Osteoblast (primary cell): ENCODE results near the gene SH3BGRL. TPM values are rescaled to one million over a fixed set of nuclear protein-coding genes. Genes with fewer than 3 reads are reported as not detected.

ENCODE experiments used
- DNase-seq: peaks from one replicate; pipeline ENCODE4 v3.0.0; 2011; ENCODE audit warnings: low spot score, mixed read lengths; ENCODE audit not compliant: insufficient read length; ENCODE audit errors: missing footprints
- H2AFZ ChIP-seq: 2 replicates; pipeline ENCODE4 v1.6.0; 2011; ENCODE audit warnings: mild to moderate bottlenecking, low read length
- H3K27ac ChIP-seq: 2 replicates; pipeline ENCODE4 v1.5.1; 2011; ENCODE audit warnings: mild to moderate bottlenecking, low read depth, low read length, moderate library complexity
- H3K27me3 ChIP-seq: 2 replicates; pipeline ENCODE4 v1.6.0; 2012; ENCODE audit warnings: mild to moderate bottlenecking, control low read depth, inconsistent platforms, low read length, moderate library complexity; ENCODE audit not compliant: insufficient read depth
- H3K36me3 ChIP-seq: 2 replicates; pipeline ENCODE4 v1.5.1; 2011; ENCODE audit warnings: mild to moderate bottlenecking, low read length, control low read depth, moderate library complexity; ENCODE audit not compliant: insufficient read depth
- H3K4me1 ChIP-seq: 2 replicates; pipeline ENCODE4 v1.5.1; 2011; ENCODE audit warnings: mild to moderate bottlenecking, low read length, control low read depth, moderate library complexity; ENCODE audit not compliant: insufficient read depth
- H3K4me2 ChIP-seq: 2 replicates; pipeline ENCODE4 v1.6.0; 2011; ENCODE audit warnings: mild to moderate bottlenecking, low read length; ENCODE audit not compliant: insufficient read depth
- H3K4me3 ChIP-seq: fragments of 200-600 bp; sonication (generic); 3 replicates; pipeline ENCODE4 v1.5.1; 2012; ENCODE audit warnings: mild to moderate bottlenecking, low read length, inconsistent platforms; ENCODE audit not compliant: insufficient read depth
- H3K79me2 ChIP-seq: 2 replicates; pipeline ENCODE4 v1.6.0; 2012; ENCODE audit warnings: mild to moderate bottlenecking, low read length, control low read depth, inconsistent platforms; ENCODE audit not compliant: insufficient read depth
- H3K9me3 ChIP-seq: 2 replicates; pipeline ENCODE4 v1.5.1; 2011; ENCODE audit warnings: low read depth, low read length, control low read depth
- H4K20me1 ChIP-seq: 2 replicates; pipeline ENCODE4 v1.6.0; 2012; ENCODE audit warnings: mild to moderate bottlenecking, low read length, control low read depth; ENCODE audit not compliant: insufficient read depth
- total RNA-seq: library from RNA; depleted of rRNA; stranded (reverse); fragments of >200 nt; gene quantifications from 2 replicates; pipeline ENCODE4 v1.2.3, GENCODE V29; 2012
- TF ChIP-seq, protein P1 (sequence below): IDR thresholded peaks from 2 replicates; pipeline ENCODE4 v1.5.1; 2011; ENCODE audit warnings: mild to moderate bottlenecking, low read depth, low read length, moderate library complexity; ENCODE audit errors: extremely low read depth

Gene SH3BGRL
- 94.1 and 97.2 TPM in 2 replicates for total RNA-seq

DNA sequence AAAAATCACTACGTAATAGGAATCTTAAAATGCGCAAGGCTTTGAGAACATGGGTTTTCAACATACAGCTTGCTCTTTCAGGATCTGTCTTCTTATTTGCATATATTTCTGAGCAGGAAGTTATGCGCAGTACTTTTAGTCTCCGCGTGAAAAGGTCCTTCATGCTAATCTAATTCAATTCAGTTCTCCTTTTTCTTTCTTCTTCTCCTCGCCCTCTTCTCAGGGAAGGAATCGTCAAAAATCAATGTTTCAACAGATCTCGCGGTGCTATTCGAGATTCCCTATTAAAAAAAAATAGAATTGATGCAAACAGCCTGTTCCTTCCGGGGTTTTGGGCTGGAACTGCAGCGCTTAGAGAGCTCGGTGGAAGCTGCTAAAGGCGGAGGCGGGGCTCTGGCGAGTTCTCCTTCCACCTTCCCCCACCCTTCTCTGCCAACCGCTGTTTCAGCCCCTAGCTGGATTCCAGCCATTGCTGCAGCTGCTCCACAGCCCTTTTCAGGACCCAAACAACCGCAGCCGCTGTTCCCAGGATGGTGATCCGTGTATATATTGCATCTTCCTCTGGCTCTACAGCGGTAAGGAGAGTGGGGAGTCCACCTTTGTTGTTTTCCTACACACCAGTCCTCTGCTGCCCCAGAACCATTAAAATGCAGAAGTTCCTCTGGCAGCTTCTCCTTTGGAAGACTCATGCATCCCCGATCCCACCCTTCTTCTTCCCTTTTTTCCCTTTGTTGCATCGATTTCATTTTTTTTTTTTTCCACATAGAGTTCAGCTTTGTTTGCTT lies at the start of gene SH3BGRL, which contains the start of gene HMGN5:
Gene SH3BGRL (plus strand): TSS at position 432 of the 785 bp plus-strand sequence. CDS start 99 bp downstream, at position 531.
Gene HMGN5 (minus strand): TSS at position 243 of the 785 bp plus-strand sequence. CDS start 80,364 bp downstream, outside the sequence.
- TF ChIP-seq, protein P1, sequence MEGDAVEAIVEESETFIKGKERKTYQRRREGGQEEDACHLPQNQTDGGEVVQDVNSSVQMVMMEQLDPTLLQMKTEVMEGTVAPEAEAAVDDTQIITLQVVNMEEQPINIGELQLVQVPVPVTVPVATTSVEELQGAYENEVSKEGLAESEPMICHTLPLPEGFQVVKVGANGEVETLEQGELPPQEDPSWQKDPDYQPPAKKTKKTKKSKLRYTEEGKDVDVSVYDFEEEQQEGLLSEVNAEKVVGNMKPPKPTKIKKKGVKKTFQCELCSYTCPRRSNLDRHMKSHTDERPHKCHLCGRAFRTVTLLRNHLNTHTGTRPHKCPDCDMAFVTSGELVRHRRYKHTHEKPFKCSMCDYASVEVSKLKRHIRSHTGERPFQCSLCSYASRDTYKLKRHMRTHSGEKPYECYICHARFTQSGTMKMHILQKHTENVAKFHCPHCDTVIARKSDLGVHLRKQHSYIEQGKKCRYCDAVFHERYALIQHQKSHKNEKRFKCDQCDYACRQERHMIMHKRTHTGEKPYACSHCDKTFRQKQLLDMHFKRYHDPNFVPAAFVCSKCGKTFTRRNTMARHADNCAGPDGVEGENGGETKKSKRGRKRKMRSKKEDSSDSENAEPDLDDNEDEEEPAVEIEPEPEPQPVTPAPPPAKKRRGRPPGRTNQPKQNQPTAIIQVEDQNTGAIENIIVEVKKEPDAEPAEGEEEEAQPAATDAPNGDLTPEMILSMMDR, result no peak
- peak within 1 kb of the TSS; percentile 81 for H3K4me3 ChIP-seq

DNA sequence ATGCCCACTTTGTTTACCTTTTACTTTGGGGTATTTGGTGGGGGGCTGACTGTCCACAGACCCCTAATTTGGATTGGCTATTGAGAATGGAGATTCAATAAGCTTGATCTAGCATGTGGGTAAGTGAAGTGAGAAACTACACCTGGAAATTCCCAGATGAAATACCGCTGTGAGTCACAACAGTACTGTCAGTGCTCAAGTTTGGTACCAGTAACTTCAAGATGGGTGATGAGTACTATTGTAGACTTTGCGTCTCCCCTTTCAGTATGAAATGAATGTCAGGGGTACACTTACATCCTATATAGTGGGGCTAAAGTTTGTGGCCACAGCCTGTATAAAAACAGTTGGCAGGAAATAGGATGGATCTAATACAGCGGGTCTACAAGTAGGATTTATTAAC lies 33.5 kb upstream of the SH3BGRL start:
- H3K27me3 ChIP-seq, result no peaks in the 10 kb centered on the region
- H3K4me1 ChIP-seq, result no peaks in the 10 kb centered on the region
- H3K4me2 ChIP-seq, result no peak overlapping the region
- H3K79me2 ChIP-seq, result no peaks in the 10 kb centered on the region
- DNase-seq, result no peak
- TF ChIP-seq, protein P1, result no peak
- H3K4me3 ChIP-seq, result no peak overlapping the region
- no peak overlapping the region for H3K27ac ChIP-seq
- no peaks in the 10 kb centered on the region for H4K20me1 ChIP-seq
- H3K36me3 ChIP-seq, result no peaks in the 10 kb centered on the region
- H3K9me3 ChIP-seq, result no peaks in the 10 kb centered on the region
- H2AFZ ChIP-seq, result no peak overlapping the region

More for the DNA sequence above, at the start of gene SH3BGRL, which contains the start of gene HMGN5:
- peaks cover 2% of the 10 kb centered on the region for H3K4me1 ChIP-seq
- no peaks in the 10 kb centered on the region for H3K27me3 ChIP-seq
- peak within 1 kb of the TSS; percentile 76 for H3K4me2 ChIP-seq
- no peaks in the 10 kb centered on the region for H3K36me3 ChIP-seq
- peak within 1 kb of the TSS; percentile 78 for H2AFZ ChIP-seq
- H3K27ac ChIP-seq, result peak within 1 kb of the TSS; percentile 86
- no peaks in the 10 kb centered on the region for H3K9me3 ChIP-seq
- peak; percentile 59 for DNase-seq
- H4K20me1 ChIP-seq, result no peaks in the 10 kb centered on the region
- peaks cover 40% of the 10 kb centered on the region for H3K79me2 ChIP-seq

- Histone ChIP-seq H3K27me3 (no peaks in the 10 kb centered on the region), H3K79me2 (no peaks in the 10 kb centered on the region), H3K36me3 (no peaks in the 10 kb centered on the region), H2AFZ (no peak overlapping the region), H3K9me3 (no peaks in the 10 kb centered on the region), H3K4me3 (no peak overlapping the region), H3K27ac (no peak overlapping the region), H3K4me1 (no peaks in the 10 kb centered on the region), H3K4me2 (no peak overlapping the region), H4K20me1 (no peaks in the 10 kb centered on the region)
- TF ChIP-seq, protein P1, result peak; percentile 30
- DNase-seq, result peak; percentile 62
Measured at GRCh38 chrX:81174286-81174685, 27.6 kb upstream of the SH3BGRL start.

- Histone ChIP-seq H3K79me2 (no peaks in the 10 kb centered on the region), H3K4me3 (no peak overlapping the region), H3K27me3 (no peaks in the 10 kb centered on the region), H3K9me3 (no peaks in the 10 kb centered on the region), H3K27ac (no peak overlapping the region), H3K4me1 (no peaks in the 10 kb centered on the region), H3K36me3 (no peaks in the 10 kb centered on the region), H2AFZ (no peak overlapping the region), H3K4me2 (no peak overlapping the region), H4K20me1 (no peaks in the 10 kb centered on the region)
- TF ChIP-seq, protein P1, result no peak
- no peak for DNase-seq
Measured at GRCh38 chrX:81195259-81195658, 6.6 kb upstream of the SH3BGRL start.
